ENCODE data around the gene CSMD2. TPM values are rescaled to one million over a fixed set of nuclear protein-coding genes. Genes with fewer than 3 reads are reported as not detected.

CSMD2 gene
- total and polyA plus RNA-seq, 2 of the 8 experiments (the other 6 are each of a cell fraction or from before 2014, with no cell fraction given), result 7.0 to 14.7 TPM

DNA sequence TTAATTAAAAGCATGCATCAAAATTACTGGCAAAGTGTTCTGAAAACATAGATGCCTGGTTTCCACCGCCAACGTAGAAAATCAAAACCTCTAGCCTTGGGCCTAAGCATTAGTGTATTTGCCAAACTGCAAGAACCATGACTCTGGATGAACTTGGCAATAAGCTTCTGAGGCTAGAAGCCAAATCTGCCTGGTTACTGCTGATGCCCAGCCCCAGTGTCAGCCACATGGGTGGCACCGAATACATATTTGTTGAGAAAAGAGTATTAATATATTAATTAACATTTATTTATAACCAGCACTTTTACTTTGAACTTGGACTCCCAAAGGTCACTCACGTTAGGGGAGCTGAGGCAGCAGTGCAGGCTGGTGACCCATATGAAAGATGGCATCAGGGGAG lies 441.8 kb downstream of the CSMD2 start:
- H3K27ac ChIP-seq (ENCODE audit: low read depth, low read length), result no peak overlapping the region
- no peak overlapping the region for H2AFZ ChIP-seq (ENCODE audit: low read length)
- H3K9ac ChIP-seq (replicated peaks in 1 of 4; ENCODE audit: extremely low read depth in 1 of 4, low read depth in 3 of 4, low read length in 3 of 4), result no peak overlapping the region
- H3K23ac ChIP-seq (ENCODE audit: insufficient read length), result no peak overlapping the region
- no peak overlapping the region for H3K4me3 ChIP-seq (ENCODE audit: extremely low read depth in 1 of 4, insufficient read depth in 2 of 4, low read depth in 3 of 4, low read length in 4 of 4)
- no peaks in the 10 kb centered on the region for H3K79me2 ChIP-seq (ENCODE audit: control insufficient read depth in 1 of 2, insufficient read depth in 2 of 2, low read length in 2 of 2)
- no peaks in the 10 kb centered on the region for H3K79me1 ChIP-seq (ENCODE audit: low read depth, low read length)
- no peak overlapping the region for H2BK12ac ChIP-seq (ENCODE audit: low read depth, low read length)
- no peak overlapping the region for H4K5ac ChIP-seq (ENCODE audit: insufficient read length, low read depth, low read length)
- no peaks in the 10 kb centered on the region for H3K9me3 ChIP-seq (ENCODE audit: insufficient read depth in 2 of 2, low read depth in 1 of 2, low read length in 1 of 2)
- H3K4ac ChIP-seq (replicated peaks; ENCODE audit: insufficient read length, low read depth, low read length), result no peak overlapping the region
- no peaks in the 10 kb centered on the region for H3K27me3 ChIP-seq (replicated peaks in 1 of 4; ENCODE audit: control insufficient read depth in 3 of 4, extremely low read depth in 1 of 4, insufficient read depth in 3 of 4, low read length in 3 of 4)
- H3K14ac ChIP-seq (ENCODE audit: insufficient read length), result no peak overlapping the region
- H3K18ac ChIP-seq (ENCODE audit: extremely low read depth, low read length), result no peak overlapping the region
- no peak overlapping the region for H2BK20ac ChIP-seq (ENCODE audit: low read length)
- H4K91ac ChIP-seq (replicated peaks; ENCODE audit: insufficient read length, low read length), result no peak overlapping the region
- no peak overlapping the region for H2BK120ac ChIP-seq (replicated peaks; ENCODE audit: low read depth, low read length)
- H3K23me2 ChIP-seq (ENCODE audit: low read depth, low read length), result no peaks in the 10 kb centered on the region
- DNase-seq (ENCODE audit: low read depth in 1 of 2, low spot score in 2 of 2) (no peak), FAIRE-seq (no peak)
- H4K20me1 ChIP-seq (replicated peaks in 1 of 2; ENCODE audit: control insufficient read depth in 1 of 2, insufficient read depth in 2 of 2, low read length in 2 of 2), result no peaks in the 10 kb centered on the region
- no peak for TF ChIP-seq EZH2 (IDR thresholded peaks at IDR 0.05; ENCODE audit: low read depth, low read length, severe bottlenecking)
- TF ChIP-seq RFX5 (IDR thresholded peaks at IDR 0.05; ENCODE audit: borderline replicate concordance, low read depth, low read length), result peak; percentile 67
- H2AK5ac ChIP-seq (ENCODE audit: low read depth, low read length), result no peak overlapping the region
- H4K8ac ChIP-seq (ENCODE audit: extremely low read depth, insufficient read depth, low read length), result no peak overlapping the region
- H3K4me1 ChIP-seq (replicated peaks in 1 of 4; ENCODE audit: control insufficient read depth in 3 of 4, insufficient read depth in 4 of 4, low read length in 3 of 4), result no peaks in the 10 kb centered on the region
- no peak overlapping the region for H2BK5ac ChIP-seq (ENCODE audit: low read depth, low read length)
- POLR2A ChIA-PET (ENCODE audit: partially characterized antibody), result no interaction called here
- no peak overlapping the region for H3K4me2 ChIP-seq (ENCODE audit: insufficient read depth in 1 of 2, low read depth in 2 of 2, low read length in 2 of 2)
- no peak overlapping the region for H3K56ac ChIP-seq (replicated peaks; ENCODE audit: insufficient read length, low read depth, low read length)
- peaks cover 3 to 17% (median 14%) of the 10 kb centered on the region in 4 experiments; a peak in 6 of 8 replicates for H3K36me3 ChIP-seq (ENCODE audit: control insufficient read depth in 2 of 4, insufficient read depth in 4 of 4, low read length in 3 of 4)
- CTCF ChIA-PET (ENCODE audit: partially characterized antibody), result interaction anchor here (1.7 to 2.8 kb wide), 4 partner anchors 10 to 88 kb away, joined by 5 to 14 read pairs (median 7); no protein-coding TSS in a partner anchor
- no peak overlapping the region for H2BK15ac ChIP-seq (ENCODE audit: low read length)
- WGBS, 2 experiments (ENCODE audit: extremely low coverage in 1 of 2, insufficient coverage in 1 of 2, insufficient read length in 1 of 2, insufficient replicate concordance in 2 of 2, low coverage in 1 of 2, low lambda C conversion rate in 2 of 2, missing lambda C conversion rate in 1 of 2), result 92% methylated on average over 4 of the region's 4 CpGs; no CpG with 5 or more reads in 1 of the 2 experiments
